GM19452 (cell line): ENCODE measurements around the gene ZBTB47.

Experiments
- ATAC-seq: cut with Tn5 transposase; IDR thresholded peaks from one replicate; pipeline ENCODE4 v1.9.1; 2021; ENCODE audit not compliant: unreplicated experiment

The ZBTB47 gene

GRCh38 chr3:42653560-42654330 is at the start of gene ZBTB47:
ZBTB47 (plus strand) TSS chr3:42653697; CDS start chr3:42658356, 4,659 bp downstream.
- ATAC-seq = no peak

GRCh38 chr3:42605546-42606173 is 47.8 kb upstream of the ZBTB47 start:
- no peak for ATAC-seq

GRCh38 chr3:42608581-42608980 is 44.9 kb upstream of the ZBTB47 start:
- ATAC-seq = no peak

- no peak for ATAC-seq
Observed at GRCh38 chr3:42610976-42611375, 42.5 kb upstream of the ZBTB47 start.

- no peak for ATAC-seq
Observed at GRCh38 chr3:42612217-42612616, 41.3 kb upstream of the ZBTB47 start.

- ATAC-seq = no peak
Observed at GRCh38 chr3:42612928-42613327, 40.6 kb upstream of the ZBTB47 start.

- ATAC-seq = no peak
Observed at GRCh38 chr3:42613462-42613861, 40.0 kb upstream of the ZBTB47 start.

- ATAC-seq = no peak
Observed at GRCh38 chr3:42631620-42632019, 21.9 kb upstream of the ZBTB47 start.

- ATAC-seq = no peak
Observed at GRCh38 chr3:42632146-42632545, 21.4 kb upstream of the ZBTB47 start.

GRCh38 chr3:42633544-42633943 is 20.0 kb upstream of the ZBTB47 start:
- no peak for ATAC-seq

GRCh38 chr3:42635111-42635510 is 18.4 kb upstream of the ZBTB47 start:
- ATAC-seq = no peak

- no peak for ATAC-seq
Observed at GRCh38 chr3:42637001-42637400, 16.5 kb upstream of the ZBTB47 start.

- ATAC-seq = peak; percentile 52
Observed at GRCh38 chr3:42638339-42638842, 15.1 kb upstream of the ZBTB47 start.

- no peak for ATAC-seq
Observed at GRCh38 chr3:42639192-42639591, 14.3 kb upstream of the ZBTB47 start.

GRCh38 chr3:42640129-42640528 is 13.4 kb upstream of the ZBTB47 start:
- no peak for ATAC-seq

- no peak for ATAC-seq
Observed at GRCh38 chr3:42640771-42641370, 12.6 kb upstream of the ZBTB47 start.

GRCh38 chr3:42647821-42648459 is 5.6 kb upstream of the ZBTB47 start:
- no peak for ATAC-seq

- ATAC-seq = no peak
Observed at GRCh38 chr3:42649006-42649405, 4.5 kb upstream of the ZBTB47 start.

- ATAC-seq = no peak
Observed at GRCh38 chr3:42649783-42650182, 3.7 kb upstream of the ZBTB47 start.

- no peak for ATAC-seq
Observed at GRCh38 chr3:42651248-42652091, 2.0 kb upstream of the ZBTB47 start.

- peak; percentile 33 for ATAC-seq
Observed at GRCh38 chr3:42652251-42652610, 1.3 kb upstream of the ZBTB47 start.
